PFSK-1 (cell line): Measurements from ENCODE around the gene NRDC.

Source experiments
- POLR2AphosphoS5 ChIP-seq: IDR thresholded peaks from 2 replicates; pipeline ENCODE4 v1.6.1; 2012; ENCODE audit warnings: low read depth, mild to moderate bottlenecking, control low read depth, low read length, moderate library complexity
- SIN3A ChIP-seq: IDR thresholded peaks from 2 replicates; pipeline ENCODE4 v1.6.1; 2012; ENCODE audit warnings: mild to moderate bottlenecking, low read length, moderate library complexity, borderline replicate concordance; ENCODE audit not compliant: insufficient read depth
- TAF1 ChIP-seq: IDR thresholded peaks from 2 replicates; pipeline ENCODE4 v1.6.1; 2012; ENCODE audit warnings: low read length, control low read depth, borderline replicate concordance; ENCODE audit not compliant: insufficient read depth
- TF ChIP-seq, protein P1 (sequence below), 2 experiments: IDR thresholded peaks; 2 replicates each; pipeline versions ENCODE4 v1.6.1 to v1.8.0; 2011 to 2012; ENCODE audit warnings: low read depth in 2 of 2, low read length in 2 of 2, control low read depth in 1 of 2, inconsistent platforms in 1 of 2, mild to moderate bottlenecking in 1 of 2, moderate library complexity in 1 of 2; ENCODE audit not compliant: insufficient read depth in 1 of 2

DNA sequence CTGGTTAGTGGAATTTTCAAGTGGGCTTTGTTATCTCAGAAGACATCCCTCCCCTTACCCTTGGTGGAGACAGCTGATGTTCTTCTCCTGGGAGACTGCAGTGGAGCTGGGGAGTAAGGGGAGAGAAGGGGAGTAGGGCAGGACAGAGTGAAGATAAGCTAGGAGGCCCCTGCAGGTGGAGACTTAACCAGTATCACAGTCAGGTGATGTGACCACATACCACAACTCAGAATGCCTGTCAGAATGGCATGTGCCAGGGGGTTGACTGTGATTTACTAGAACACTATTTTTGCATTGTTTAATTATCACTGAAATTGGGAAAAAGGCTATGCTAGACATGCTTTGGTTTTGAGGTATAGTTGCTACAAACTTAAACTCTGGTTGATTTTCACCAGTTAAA is 124.6 kb downstream of the NRDC start:
- no peak for TF ChIP-seq POLR2AphosphoS5
- no peak for TF ChIP-seq SIN3A
- TF ChIP-seq, protein P1, sequence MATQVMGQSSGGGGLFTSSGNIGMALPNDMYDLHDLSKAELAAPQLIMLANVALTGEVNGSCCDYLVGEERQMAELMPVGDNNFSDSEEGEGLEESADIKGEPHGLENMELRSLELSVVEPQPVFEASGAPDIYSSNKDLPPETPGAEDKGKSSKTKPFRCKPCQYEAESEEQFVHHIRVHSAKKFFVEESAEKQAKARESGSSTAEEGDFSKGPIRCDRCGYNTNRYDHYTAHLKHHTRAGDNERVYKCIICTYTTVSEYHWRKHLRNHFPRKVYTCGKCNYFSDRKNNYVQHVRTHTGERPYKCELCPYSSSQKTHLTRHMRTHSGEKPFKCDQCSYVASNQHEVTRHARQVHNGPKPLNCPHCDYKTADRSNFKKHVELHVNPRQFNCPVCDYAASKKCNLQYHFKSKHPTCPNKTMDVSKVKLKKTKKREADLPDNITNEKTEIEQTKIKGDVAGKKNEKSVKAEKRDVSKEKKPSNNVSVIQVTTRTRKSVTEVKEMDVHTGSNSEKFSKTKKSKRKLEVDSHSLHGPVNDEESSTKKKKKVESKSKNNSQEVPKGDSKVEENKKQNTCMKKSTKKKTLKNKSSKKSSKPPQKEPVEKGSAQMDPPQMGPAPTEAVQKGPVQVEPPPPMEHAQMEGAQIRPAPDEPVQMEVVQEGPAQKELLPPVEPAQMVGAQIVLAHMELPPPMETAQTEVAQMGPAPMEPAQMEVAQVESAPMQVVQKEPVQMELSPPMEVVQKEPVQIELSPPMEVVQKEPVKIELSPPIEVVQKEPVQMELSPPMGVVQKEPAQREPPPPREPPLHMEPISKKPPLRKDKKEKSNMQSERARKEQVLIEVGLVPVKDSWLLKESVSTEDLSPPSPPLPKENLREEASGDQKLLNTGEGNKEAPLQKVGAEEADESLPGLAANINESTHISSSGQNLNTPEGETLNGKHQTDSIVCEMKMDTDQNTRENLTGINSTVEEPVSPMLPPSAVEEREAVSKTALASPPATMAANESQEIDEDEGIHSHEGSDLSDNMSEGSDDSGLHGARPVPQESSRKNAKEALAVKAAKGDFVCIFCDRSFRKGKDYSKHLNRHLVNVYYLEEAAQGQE (IDR thresholded peaks at IDR 0.05; ENCODE audit: insufficient read depth in 1 of 2, low read depth in 2 of 2, low read length in 2 of 2): no peak
- TF ChIP-seq TAF1: no peak
